NCI-H2081 (cell line): ENCODE results near the gene ALS2CL.
"Not testable (repeated sequence)": the region's sequence is repeated elsewhere in the genome, so short reads cannot be mapped to it uniquely, and the experiment has no call there.

Source experiments
- DNase-seq, 2 experiments: peaks; one replicate each; lab custom pipeline; 2025; lab: John Stamatoyannopoulos, UW

The ALS2CL gene

DNA sequence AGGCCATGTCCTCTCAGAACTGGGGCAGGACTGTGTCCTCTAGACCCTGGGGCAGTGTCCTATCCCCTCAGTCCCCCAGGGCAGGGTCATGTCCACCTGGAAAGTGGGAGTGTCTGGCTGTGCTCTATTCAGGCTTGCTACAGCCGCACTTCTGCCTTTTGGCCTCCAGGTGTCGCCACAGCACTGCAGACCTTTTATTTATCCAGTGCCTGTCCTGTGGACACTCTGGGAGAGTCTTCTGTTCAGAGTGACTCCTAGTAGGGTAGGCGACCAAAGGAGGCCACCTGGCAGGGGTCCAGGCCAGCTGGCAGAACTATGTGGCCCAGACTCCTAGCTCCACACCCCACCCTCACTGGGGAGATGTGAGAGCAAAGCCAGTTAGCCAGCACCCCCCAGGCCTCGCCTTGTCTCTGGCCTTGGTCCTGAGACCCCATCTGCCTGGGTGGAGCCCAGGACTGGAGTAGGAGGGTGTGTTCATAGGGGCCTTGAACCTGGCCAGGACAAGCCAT is 11.6 kb upstream of the ALS2CL start:
- DNase-seq: peak; percentile 53 to 69

- not testable (repeated sequence) for DNase-seq
Observed at GRCh38 chr3:46704346-46704745, 10.9 kb upstream of the ALS2CL start.

- no peak for DNase-seq
Observed at GRCh38 chr3:46703013-46703520, 9.6 kb upstream of the ALS2CL start.

DNA sequence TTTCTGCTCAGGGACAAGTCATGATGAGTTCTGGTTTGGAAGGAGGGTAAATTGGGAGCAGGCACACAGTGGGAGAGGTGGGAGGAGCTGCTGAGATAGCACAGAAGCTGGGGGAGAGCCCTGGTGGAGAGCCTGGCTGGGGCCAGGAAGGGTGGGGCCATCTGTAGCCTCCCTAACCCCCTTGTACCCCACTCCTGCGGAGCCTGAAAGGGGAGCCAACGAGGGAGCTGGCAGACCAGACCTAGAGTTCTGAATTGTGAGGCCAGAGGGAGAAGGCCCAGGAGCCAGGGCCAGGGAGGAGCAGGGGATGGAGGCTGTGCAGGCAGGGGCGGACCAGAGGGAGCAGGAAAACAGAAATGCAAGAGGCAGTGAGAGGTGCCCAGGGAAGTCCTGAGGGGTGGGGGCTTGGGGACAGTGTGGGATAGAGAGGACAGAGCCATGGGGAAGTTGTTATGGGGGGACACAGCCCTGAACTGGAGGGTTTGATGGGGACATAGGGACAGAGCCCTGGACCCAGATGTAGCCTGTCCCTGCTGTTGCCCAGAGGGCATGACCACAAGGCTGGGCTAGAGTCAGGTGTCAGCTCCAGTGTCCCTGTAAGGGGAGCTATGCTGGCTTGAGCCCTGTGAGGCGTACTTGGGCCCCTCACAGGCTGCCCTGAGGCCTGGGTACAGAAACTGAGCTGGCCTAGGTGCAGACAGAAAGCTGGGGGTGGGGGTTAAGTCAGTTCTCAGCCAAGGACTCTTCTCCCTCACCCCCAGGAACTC is 8.9 kb upstream of the ALS2CL start:
- DNase-seq: no peak

- DNase-seq: no peak
Observed at GRCh38 chr3:46701181-46701939, 7.9 kb upstream of the ALS2CL start, which contains the start of gene TMIE. Gene TMIE, plus strand, starts transcription at chr3:46701392. Its CDS starts 96 bp downstream, at chr3:46701488.

DNA sequence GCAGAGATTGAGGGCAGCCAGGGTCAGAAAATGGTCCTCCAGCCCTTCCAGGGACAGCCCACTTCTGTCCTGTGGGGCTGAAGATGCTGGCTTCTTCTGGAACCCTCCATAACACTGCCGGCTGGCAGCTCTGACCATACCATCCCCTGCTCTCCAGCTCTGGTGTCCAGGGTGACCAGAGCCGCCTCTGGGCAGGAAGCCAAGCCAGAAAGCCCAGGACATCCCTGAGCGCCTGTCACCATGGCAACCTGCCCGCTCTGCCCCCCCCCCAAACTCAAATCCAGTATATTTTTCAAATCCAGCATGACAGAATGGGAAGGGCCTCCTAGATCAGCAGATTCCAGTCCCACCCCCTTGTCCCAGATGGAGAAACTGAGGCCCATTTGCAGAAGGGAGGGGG is 7.3 kb upstream of the ALS2CL start:
- DNase-seq: peak in 1 of 2 experiments; percentile 50

DNA sequence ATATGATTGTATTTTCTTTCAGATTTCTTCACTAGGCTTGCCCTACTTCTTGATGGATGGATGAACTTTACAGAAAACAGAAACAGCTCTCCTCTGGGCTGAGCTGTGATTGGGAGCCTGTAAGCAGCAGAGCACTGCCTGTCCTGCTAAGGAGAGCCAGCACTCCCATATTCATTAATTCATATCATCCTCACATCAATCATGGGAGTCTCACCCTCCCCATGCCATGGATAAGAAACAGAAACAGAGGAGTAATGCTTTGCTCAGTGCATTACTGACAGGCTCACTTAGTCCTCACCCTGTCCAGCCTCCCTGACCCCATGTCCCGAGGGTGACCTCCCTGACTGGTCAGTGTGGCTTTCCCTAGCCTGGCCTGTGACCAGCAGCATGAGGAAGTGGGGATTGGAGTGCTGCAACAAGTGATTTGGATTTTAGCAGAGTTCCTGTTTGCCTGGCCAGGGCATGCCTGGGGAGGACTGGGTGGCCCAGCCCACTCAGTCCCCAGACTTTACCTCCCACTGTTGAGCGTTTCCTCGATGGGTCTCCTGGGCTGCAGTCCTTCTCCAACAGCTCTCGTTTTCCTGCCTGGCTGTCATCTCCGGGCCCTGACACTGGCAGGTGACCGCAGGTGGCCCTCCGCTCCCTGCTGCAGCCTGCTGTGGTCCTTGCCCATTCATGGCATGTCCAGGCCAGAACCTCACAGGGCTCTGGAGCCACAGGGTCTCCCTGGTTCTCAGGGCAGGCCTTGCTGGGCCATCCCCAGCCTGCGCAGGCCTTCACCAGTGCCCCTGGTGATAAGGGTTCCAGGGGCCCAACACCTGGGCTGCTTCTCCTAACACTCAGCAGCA is 6.4 kb upstream of the ALS2CL start:
- no peak for DNase-seq

GRCh38 chr3:46695962-46696894 is 2.7 kb upstream of the ALS2CL start:
- DNase-seq: no peak

DNA sequence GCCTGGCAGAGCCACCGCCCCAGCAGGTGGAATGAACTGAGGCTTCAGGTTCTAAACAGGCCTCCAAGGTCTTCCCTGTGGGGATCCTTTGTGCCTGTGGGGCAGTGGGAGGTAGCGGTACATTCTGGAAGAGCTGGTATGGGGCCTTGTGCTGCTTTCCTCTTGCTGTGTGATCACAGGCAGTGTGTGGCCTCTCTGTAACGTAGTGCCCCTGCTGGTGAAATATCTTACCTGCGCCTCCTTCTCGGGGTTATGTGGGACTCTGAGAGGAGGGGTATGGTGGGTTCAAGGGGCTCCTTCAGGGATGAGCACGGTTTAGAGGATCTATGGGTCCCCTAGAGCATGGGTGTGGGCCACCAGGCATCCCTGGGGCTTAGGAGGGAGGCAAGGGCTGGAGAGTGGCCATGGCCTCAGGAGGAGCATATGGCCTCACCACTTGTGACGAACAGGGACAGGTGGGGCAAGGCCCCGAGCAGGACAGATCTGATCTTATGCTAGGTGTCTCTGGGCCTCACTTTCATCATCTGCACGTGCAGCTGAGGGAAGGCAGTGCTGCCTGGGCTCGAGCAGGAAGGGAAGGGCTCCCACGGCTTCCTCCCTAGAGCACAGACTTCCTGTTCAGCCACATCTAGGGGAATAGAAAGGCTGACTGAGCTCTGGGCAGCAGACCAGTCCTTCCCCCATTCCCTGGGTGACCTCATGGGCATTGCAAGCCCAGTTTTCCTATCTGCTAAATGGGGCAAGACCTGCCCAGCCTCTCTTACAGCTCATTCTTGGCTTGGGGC is 1.9 kb upstream of the ALS2CL start:
- no peak for DNase-seq

DNA sequence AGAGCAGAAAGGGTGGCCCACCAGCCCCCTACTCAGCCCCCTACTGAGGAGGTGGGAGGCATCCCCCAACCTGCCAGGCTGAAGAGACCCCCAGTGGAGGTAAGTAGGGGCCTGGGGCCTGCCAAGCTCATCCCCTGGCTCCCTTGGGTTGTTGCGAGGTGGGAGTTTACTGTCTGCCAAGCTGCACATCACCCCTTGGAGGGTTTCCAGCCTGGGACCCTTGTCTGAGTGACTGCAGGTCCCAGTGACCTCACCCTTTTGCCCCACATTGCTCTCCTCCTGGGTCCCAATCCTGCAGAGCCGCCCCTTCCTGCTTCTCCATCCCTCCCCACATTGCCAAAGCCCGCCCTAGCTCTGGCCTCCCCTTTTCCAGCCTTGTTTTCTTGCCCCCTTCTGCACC is 1.0 kb upstream of the ALS2CL start:
- no peak for DNase-seq

DNA sequence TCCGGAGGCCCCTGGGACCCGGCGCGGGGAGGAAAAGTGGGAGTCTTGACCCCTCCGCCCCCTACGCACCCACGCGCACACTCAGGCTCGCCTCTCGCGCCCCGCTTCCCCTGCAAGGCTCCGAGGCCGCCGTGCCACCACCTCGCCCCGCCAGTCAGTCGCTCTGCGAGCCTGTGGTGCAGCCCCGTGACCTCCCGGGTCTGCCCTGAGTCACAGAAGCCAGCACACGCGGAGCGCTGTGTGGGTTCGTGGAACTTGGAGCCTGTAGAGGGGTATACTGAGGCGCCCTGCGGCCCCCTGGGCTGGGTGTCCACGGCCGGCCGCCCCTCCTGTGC is 380 bp upstream of the ALS2CL start:
- no peak for DNase-seq

- no peak for DNase-seq
Observed at GRCh38 chr3:46692566-46692990, 901 bp downstream of the ALS2CL start.

GRCh38 chr3:46690798-46691197 is 2.7 kb downstream of the ALS2CL start:
- no peak for DNase-seq

- no peak for DNase-seq
Observed at GRCh38 chr3:46685446-46685845, 8.0 kb downstream of the ALS2CL start.

DNA sequence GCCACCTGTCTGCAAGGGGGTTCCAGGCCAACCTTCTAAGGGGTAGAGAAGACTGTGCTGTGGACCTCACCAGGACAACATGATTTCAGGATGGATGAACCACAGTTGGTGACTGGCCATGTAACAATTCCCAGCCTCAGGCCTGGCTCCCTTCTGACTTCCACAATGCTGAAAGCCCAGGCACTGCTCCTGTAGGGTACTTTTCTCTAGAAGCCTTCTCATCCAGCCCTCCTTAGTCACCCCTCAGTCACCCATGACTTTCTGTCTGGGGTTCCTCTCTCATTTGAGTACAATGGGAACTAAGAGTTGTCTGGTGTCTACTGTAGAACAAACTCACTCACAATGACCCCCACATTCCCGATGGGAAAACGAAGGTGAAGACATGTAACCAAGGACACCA is 8.6 kb downstream of the ALS2CL start:
- DNase-seq: no peak

GRCh38 chr3:46682974-46683373 is 10.5 kb downstream of the ALS2CL start:
- no peak for DNase-seq

GRCh38 chr3:46681856-46682540 is 11.5 kb downstream of the ALS2CL start:
- no peak for DNase-seq

DNA sequence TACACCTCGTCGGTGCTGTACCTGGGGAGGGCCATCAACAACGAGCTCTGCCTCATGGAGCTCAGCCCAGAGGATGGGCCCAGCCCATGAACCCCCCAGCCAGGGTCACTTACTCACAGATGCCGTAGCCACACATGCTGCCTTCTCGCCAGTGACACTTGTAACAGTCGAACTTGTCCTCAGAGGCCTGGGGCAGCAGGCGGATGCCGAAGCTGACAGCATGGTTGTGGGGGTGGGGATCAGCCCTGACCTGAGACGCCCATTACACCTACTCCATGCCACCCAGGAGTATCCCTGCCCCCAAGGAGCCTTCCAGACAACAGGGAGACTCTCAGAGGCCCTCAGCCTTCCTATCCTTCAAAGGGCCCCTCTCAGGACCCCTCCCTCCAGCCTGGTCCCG is 12.1 kb downstream of the ALS2CL start:
- DNase-seq: no peak

DNA sequence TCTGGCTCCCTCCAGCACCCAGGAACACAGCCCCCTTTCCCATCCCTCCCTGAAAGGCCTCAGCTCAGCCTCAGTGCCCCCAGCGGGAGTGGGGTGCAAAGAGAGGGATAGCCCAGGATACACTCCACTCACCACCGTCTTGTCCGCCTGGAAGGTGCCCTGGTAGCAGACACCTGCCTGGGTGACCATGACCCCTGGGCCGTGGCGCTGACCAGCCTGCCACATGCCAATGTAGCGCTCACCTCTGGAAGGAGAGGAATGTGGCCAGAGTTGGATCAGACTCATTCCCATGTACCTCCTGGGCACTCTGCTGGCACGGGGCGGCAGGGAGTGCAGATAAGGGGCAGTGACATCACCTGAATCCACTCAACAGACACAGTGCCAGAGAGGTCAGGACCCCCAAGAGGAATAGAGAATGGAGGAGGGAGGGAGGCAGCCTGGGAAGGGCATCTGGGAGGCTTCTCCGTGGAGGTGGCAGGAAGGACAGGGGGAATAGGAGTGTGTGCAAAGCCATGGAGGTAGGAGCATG is 13.1 kb downstream of the ALS2CL start:
- no peak for DNase-seq
